ENCODE measurements around the gene PLPP4. TPM values are rescaled to one million over a fixed set of nuclear protein-coding genes. Genes with fewer than 3 reads are reported as not detected.

The PLPP4 gene
- total RNA-seq, 1 experiment from 2014 or later = 1.3 TPM

GRCh38 chr10:120513307-120513796, 56.3 kb downstream of the PLPP4 start:
- POLR2A ChIA-PET = no interaction called here

GRCh38 chr10:120514035-120514620, 57.1 kb downstream of the PLPP4 start:
- Mint-ChIP-seq H3K4me3 (ENCODE audit: unreplicated experiment) (no peak overlapping the region), H3K36me3 (ENCODE audit: insufficient read depth, unreplicated experiment) (no peaks in the 10 kb centered on the region), H3K4me1 (ENCODE audit: insufficient read depth, unreplicated experiment) (peaks cover 42% of the 10 kb centered on the region), H3K27ac (ENCODE audit: low read depth, unreplicated experiment) (no peak overlapping the region), H3K27me3 (ENCODE audit: insufficient read depth, unreplicated experiment) (no peaks in the 10 kb centered on the region), H3K9me3 (ENCODE audit: unreplicated experiment) (no peaks in the 10 kb centered on the region)
- intact Hi-C loops (cut with micrococcal nuclease) = no loop called here
- peak; percentile 72 for DNase-seq (ENCODE audit: unreplicated experiment)
- POLR2A ChIA-PET = interaction anchor here (0.9 to 2.1 kb wide), 2 partner anchors 9 to 12 kb away, joined by 4 to 6 read pairs; no protein-coding TSS in a partner anchor
- no peak for TF ChIP-seq CTCF (IDR thresholded peaks at IDR 0.05; ENCODE audit: unreplicated experiment)
- CTCF ChIA-PET = interaction anchor here (0.6 kb wide), 1 partner anchor 174 kb away, joined by 4 read pairs; no protein-coding TSS in a partner anchor
- BruUV-seq (replicated peaks) = no TSS peak

More at GRCh38 chr10:120513307-120513796, 56.3 kb downstream of the PLPP4 start:
- intact Hi-C loops (cut with micrococcal nuclease) = no loop called here
- H3K4me3 Mint-ChIP-seq (ENCODE audit: unreplicated experiment) = no peak overlapping the region
- CTCF ChIA-PET = no interaction called here
- H3K9me3 Mint-ChIP-seq (ENCODE audit: unreplicated experiment) = no peaks in the 10 kb centered on the region
- peaks cover 42% of the 10 kb centered on the region for H3K4me1 Mint-ChIP-seq (ENCODE audit: insufficient read depth, unreplicated experiment)
- no peak overlapping the region for H3K27ac Mint-ChIP-seq (ENCODE audit: low read depth, unreplicated experiment)
- no peak for TF ChIP-seq CTCF (IDR thresholded peaks at IDR 0.05; ENCODE audit: unreplicated experiment)
- no peak for DNase-seq (ENCODE audit: unreplicated experiment)
- BruUV-seq (replicated peaks) = no TSS peak
- no peaks in the 10 kb centered on the region for H3K27me3 Mint-ChIP-seq (ENCODE audit: insufficient read depth, unreplicated experiment)
- H3K36me3 Mint-ChIP-seq (ENCODE audit: insufficient read depth, unreplicated experiment) = no peaks in the 10 kb centered on the region

- ChIA-PET CTCF (interaction anchor here (0.6 to 1.3 kb wide), 3 partner anchors 9 to 173 kb away, joined by 3 to 4 read pairs (median 3); no protein-coding TSS in a partner anchor), POLR2A (interaction anchor here (0.9 to 2.1 kb wide), 2 partner anchors 10 to 11 kb away, joined by 4 to 6 read pairs; no protein-coding TSS in a partner anchor)
- H3K27ac Mint-ChIP-seq (ENCODE audit: low read depth, unreplicated experiment) = no peak overlapping the region
- no peak for TF ChIP-seq CTCF (IDR thresholded peaks at IDR 0.05; ENCODE audit: unreplicated experiment)
- no peaks in the 10 kb centered on the region for H3K27me3 Mint-ChIP-seq (ENCODE audit: insufficient read depth, unreplicated experiment)
- H3K4me3 Mint-ChIP-seq (ENCODE audit: unreplicated experiment) = no peak overlapping the region
- BruUV-seq (replicated peaks) = no TSS peak
- H3K36me3 Mint-ChIP-seq (ENCODE audit: insufficient read depth, unreplicated experiment) = no peaks in the 10 kb centered on the region
- peaks cover 35% of the 10 kb centered on the region for H3K4me1 Mint-ChIP-seq (ENCODE audit: insufficient read depth, unreplicated experiment)
- intact Hi-C loops (cut with micrococcal nuclease) = no loop called here
- no peak for DNase-seq (ENCODE audit: unreplicated experiment)
- no peaks in the 10 kb centered on the region for H3K9me3 Mint-ChIP-seq (ENCODE audit: unreplicated experiment)
Measured at GRCh38 chr10:120514959-120515358, 57.9 kb downstream of the PLPP4 start.

- ChIA-PET CTCF (interaction anchor here (0.6 to 1.3 kb wide), 2 partner anchors 10 to 11 kb away, joined by 3 read pairs; no protein-coding TSS in a partner anchor), POLR2A (interaction anchor here (2.1 kb wide), 1 partner anchor 10 kb away, joined by 6 read pairs; no protein-coding TSS in a partner anchor)
- intact Hi-C loops (cut with micrococcal nuclease) = no loop called here
- DNase-seq (ENCODE audit: unreplicated experiment) = no peak
- no peak overlapping the region for H3K27ac Mint-ChIP-seq (ENCODE audit: low read depth, unreplicated experiment)
- TF ChIP-seq CTCF (IDR thresholded peaks at IDR 0.05; ENCODE audit: unreplicated experiment) = no peak
- H3K9me3 Mint-ChIP-seq (ENCODE audit: unreplicated experiment) = no peaks in the 10 kb centered on the region
- H3K4me1 Mint-ChIP-seq (ENCODE audit: insufficient read depth, unreplicated experiment) = peaks cover 27% of the 10 kb centered on the region
- no peak overlapping the region for H3K4me3 Mint-ChIP-seq (ENCODE audit: unreplicated experiment)
- BruUV-seq (replicated peaks) = no TSS peak
- no peaks in the 10 kb centered on the region for H3K36me3 Mint-ChIP-seq (ENCODE audit: insufficient read depth, unreplicated experiment)
- H3K27me3 Mint-ChIP-seq (ENCODE audit: insufficient read depth, unreplicated experiment) = no peaks in the 10 kb centered on the region
Measured at GRCh38 chr10:120515741-120516140, 58.7 kb downstream of the PLPP4 start.

All from MCF 10A (cell line).